ENCODE results near the gene ARHGEF37.
"Not testable (repeated sequence)": the region's sequence is repeated elsewhere in the genome, so short reads cannot be mapped to it uniquely, and the experiment has no call there.

Gene ARHGEF37

DNA sequence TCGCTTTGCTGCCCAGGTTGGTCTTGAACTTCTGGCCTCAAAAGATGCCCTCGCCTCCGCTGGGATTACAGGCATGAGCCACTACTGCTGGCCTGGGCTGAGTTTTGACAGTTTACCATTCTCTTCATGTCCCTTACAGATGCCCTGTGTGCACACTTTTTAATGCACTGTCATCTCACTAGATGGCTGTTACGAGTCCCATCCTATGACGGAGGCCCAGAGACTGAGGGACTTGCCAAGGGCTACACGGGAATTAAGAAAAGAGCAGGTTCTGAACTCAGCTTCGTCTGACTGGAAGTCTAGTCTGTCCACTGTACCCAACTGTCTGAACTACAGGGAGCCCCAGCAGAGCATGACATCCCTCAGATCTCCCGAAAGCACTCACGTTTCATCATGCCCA, 63.9 kb downstream of the ARHGEF37 start:
- no peak for DNase-seq (ENCODE audit: extremely low read depth in 1 of 2, low read depth in 1 of 2)

DNA sequence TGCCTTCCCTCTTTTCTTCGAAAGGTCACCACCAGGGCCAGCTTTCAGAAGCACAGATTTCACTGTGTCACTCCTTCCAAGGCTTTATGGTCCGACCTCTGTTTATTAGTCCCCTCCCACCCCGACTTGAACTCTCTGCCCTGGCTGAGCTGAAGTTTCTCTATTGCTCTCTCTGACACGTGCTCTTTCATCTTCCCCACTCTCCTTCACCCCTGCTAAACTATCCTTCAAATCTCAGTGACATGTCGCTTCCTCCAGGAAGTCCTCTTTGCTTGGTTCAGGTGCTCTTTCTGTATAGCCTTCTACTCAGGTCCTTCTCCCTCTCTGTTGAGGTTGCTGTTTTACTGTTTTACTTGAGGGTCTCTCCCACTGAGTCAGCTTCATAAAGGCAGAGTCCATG, 64.4 kb downstream of the ARHGEF37 start:
- no peak for DNase-seq (ENCODE audit: extremely low read depth in 1 of 2, low read depth in 1 of 2)

DNA sequence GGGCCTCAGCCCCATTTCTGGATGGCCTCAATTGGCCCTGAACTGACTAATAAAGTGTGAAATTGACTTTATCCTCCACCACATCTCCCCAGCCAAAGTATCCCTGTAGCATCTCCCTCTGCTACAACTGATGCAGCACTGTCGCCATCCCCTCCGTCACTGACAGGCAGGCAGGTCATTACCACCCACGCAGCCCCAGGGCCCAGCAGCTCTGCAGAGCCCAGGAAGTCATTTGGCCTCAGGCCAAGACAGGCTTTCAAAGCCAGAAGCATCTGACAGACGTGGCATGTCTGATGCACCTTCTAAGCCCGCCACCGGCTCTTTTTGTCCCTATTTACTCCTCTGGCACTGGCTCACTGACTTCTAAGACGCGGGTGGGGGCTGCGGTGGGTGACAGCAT, 65.3 kb downstream of the ARHGEF37 start:
- DNase-seq (ENCODE audit: extremely low read depth in 1 of 2, low read depth in 1 of 2) = peak in 1 of 2 donors; percentile 20

DNA sequence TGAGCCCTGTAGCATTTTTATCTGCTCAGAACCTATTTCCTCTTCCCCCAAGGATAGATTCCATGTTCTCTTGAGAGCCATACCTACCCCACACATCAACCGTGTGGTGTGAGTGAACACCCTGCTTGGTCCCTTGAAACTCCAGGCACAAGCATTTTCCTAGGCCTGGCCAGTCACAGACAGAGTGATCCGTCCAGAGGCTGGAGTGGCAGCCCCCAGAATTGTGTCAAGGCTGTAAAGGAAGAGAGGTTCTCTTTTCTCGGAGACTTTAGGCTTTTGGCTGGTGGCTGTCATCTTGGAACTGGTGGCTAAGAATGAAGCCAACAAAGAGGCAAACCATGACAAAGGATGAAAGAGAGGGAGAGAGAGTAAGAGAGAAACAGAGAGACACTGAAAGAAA, 66.0 kb downstream of the ARHGEF37 start:
- DNase-seq (ENCODE audit: extremely low read depth in 1 of 2, low read depth in 1 of 2) = no peak

DNA sequence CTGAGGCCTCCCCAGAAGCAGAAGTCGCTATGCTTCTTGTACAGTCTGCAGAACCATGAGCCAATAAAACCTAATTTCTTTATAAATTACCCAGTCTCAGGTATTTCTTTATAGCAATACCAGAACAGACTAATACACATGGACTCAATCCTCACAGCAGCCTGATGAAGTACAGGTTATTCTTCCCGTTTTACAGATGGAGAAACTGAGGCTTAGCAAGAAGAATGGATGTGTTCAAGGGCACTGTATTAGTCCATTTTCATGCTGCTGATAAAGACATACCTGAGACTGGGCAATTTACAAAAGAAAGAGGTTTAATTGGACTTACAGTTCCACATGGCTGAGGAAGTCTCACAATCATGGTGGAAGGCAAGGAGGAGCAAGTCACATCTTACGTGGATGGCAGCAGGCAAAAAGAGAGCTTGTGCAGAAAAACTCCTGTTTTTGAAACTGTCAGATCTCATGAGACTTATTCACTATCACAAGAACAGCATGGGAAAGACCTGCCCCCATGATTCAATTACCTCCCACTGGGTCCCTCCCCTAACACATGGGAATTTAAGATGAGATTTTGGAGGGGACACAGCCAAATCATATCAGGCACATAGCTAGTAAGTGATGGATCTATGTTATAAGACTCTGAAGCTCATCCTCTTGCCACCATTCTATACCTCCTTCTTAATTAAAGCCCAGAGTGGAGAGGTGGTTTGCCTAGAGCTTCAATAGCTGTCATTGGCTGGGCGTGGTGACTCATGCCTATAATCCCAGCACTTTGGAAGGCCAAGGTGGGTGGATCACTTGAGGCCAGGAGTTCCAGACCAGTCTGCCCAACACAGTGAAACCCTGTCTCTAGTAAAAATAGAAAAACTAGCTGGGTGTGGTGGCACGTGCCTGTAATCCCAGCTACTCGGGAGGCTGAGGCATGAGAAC, 67.4 kb downstream of the ARHGEF37 start:
- not testable (repeated sequence) for DNase-seq (ENCODE audit: extremely low read depth in 1 of 2, low read depth in 1 of 2)

DNA sequence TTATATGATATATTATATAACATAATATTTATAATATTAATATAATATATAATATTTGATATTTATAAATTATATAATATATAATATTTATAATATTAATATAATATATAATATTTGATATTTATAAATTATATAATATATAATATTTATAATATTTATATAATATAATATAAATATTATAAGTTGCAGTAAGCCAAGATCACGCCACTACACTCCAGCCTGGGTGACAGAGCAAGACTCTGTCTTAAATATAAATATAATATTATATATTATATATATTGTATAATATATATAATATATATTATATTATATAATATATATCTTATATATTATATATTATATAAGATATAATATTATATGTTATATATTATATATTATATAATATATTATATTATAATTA, 68.4 kb downstream of the ARHGEF37 start:
- not testable (repeated sequence) for DNase-seq (ENCODE audit: extremely low read depth in 1 of 2, low read depth in 1 of 2)

DNA sequence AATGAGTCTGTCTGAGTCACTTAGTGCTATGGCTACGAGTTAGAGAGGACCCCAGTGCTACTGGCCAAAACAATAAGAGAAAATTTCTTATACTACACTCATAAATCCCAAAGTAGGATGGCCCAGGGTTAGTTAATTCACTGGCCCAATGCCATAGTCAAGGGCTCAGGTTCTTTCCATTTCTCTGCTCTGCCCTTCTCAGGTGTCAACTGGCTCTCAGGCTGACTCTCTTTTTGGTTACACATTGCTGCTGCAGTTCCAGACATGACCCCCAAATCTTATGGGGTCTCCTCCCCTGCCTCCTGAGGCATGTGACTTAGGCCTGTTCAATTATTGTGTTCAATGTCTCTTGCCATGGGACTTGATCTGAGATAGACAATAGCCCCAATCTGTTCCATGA, 70.4 kb downstream of the ARHGEF37 start:
- no peak for DNase-seq (ENCODE audit: extremely low read depth in 1 of 2, low read depth in 1 of 2)

DNA sequence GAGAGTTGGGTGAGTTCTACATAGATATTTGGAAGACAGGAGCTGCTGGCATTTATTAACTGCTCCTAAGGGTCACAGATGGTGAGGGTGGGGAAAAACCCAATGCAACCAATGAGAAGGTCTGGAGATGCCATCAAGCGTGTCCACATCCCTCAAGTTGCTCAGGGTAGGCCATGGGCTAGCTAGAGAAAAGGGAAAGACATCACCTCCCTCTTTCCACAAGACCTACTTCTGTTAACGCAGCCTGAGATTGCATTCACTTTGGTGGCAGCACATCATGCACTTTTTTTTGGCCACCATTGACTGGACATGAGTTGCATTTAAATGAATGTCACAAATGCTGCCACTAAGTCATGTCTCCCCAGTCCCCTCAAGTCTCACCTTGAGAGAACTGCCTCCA, 71.4 kb downstream of the ARHGEF37 start:
- no peak for DNase-seq (ENCODE audit: extremely low read depth in 1 of 2, low read depth in 1 of 2)

DNA sequence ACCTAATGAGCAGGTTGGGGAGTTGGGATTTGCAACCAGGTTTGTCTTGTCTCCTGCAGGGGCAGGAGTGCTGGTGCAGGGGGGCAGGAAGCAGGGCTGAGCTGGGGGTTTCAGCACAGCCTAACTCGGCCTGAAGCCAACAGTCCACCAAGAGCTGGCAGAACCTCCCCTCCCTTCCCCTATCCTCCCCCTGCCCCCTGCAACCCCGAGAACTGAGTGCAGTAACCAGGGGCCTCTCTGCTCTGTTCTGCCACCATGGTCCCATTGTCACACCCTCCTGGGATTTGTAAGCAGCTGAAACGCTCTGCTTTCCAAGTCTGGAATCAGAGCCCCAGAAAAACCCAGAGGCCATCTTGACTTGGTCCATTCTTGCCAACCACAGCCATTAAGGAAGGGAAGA, 72.9 kb downstream of the ARHGEF37 start:
- DNase-seq (ENCODE audit: extremely low read depth in 1 of 2, low read depth in 1 of 2) = no peak

DNA sequence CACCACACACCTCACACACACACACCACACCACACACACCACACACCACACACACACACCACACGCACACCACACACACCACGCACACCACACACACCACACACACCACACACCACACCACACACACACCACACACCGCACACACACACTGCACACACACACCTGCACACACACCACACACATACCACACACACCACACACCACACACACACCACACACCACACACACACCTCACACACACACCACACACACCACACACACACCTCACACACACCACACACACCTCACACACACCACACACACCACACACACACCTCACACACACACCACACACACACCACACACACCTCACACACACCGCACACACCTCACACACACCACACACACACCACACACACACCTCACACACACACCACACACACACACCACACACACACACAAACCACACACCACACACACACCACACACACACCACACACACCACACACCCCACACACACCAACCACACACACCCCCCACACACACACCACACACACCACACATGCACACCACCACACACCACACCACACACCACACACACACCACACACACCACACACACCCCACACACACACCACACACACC, 73.7 kb downstream of the ARHGEF37 start:
- no peak for DNase-seq (ENCODE audit: extremely low read depth in 1 of 2, low read depth in 1 of 2)

DNA sequence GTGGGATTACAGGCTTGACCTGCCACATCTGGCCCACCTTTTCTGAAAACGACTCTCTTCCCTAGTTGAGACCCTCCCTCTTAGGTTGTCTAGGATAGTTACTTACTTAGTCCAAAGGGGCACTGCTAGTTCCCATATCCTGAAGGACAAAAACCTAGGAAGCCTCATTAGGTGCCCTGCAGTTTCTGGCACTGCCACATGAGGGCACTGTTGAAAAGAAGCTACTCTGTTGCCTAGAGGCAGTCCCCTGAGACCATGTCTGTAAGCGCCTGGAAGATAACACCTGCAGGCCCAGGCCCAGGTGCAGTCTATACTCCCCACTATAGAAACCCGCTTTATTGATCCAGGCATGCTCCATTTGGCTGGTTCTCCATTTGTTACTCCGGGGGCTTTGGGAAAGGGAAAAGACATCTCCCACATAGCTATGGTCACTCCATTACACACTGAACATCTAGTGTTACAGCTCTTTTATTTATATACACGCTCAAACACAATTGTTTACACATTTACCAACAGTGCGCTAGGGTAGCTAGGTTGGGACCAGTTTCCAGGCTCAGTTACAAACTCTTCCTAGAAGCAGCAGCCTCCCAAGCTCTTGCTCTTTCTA, 75.4 kb downstream of the ARHGEF37 start:
- no peak for DNase-seq (ENCODE audit: extremely low read depth in 1 of 2, low read depth in 1 of 2)

DNA sequence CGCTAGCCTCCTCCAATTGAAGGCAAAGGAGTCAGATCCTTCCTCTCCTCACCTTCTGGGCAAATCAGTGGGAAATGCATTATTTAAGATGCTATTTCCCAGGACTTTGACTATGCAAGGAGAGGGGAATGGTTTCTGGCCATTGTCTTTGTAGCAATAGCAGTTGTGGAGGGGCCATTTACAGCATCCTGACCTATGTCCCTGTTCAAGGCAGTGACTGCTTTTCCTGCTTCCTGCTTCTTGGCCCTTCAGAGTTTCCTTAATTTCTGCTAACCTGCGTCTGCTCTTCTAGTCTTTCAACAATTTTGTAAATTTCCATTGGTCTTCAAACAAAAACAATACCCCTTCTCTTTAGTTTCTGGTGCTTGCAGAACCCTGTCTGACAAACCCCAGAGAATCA, 76.0 kb downstream of the ARHGEF37 start:
- DNase-seq (ENCODE audit: extremely low read depth in 1 of 2, low read depth in 1 of 2) = no peak

DNA sequence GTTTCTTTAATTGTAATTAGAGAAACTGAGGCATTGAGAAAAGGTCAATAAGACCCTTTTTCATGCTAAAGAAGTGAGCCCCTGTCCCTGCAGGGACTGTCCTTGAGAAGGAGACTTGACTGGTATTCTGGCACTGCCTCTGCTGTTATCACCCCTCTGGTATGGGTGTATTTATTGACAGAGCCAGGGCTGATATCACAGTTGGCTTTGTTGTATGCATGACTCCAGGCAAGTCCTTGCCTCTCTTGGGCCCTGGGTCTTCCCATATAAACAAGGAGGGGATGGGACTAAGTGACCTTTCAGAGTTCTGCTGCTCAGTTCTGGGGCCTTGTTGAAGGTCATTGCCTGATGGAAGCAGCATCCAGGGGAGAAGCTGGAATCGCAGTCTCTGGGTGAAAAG, 77.0 kb downstream of the ARHGEF37 start:
- no peak for DNase-seq (ENCODE audit: extremely low read depth in 1 of 2, low read depth in 1 of 2)

DNA sequence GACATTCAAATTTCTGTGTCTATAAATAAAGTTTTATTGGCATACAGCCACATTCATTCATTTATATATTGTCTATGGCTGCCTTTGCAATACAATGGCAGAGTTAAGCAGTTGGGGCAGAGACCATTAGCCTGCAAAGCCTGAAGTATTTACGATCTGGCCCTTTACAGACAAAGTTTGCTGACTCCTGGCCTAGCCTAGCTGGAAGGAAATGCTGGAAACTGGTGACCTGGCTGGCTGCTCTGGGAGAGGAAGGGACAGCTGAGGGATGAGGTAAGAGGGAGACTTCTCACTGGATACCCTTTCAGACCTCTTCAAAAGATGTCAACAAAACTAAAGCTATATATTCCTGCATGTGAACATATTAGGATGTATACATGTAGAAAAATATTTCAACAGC, 82.8 kb downstream of the ARHGEF37 start:
- DNase-seq (ENCODE audit: extremely low read depth in 1 of 2, low read depth in 1 of 2) = no peak

DNA sequence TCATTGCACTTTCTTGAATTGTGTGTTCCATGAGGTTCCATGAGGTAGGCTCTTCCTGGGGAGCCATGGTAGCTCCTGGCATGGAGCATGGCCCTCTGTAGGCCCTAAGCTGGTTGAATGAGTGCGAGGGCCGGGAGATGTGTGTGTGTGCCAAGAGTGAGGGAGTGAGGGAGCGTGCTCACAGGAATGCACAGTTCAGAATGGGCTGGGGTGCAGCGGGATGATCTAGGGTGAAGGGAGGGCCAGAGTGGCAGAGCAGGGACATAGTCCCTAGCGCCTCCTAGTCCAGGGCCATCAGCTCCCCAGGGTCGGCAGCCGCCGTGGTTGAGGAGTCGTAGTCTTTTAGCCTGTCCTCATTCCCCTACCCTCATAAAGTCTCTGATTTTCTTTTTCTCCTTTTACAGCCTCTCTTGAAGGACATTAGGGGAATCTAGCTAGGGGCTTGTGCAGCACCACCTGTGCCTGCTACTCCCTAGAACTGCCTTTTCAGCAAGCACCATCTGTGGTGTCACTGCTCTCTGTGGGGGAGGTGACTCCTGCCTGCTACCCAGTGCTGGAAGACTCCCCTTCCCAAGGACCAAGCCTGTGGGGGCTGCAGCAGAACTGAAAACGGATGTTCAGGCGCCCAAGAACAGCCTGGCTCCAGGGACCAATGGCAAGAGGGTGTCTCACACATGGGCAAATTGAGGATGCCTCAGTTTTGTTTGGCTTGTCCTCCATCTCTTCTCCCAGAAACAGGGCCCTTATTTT, 83.5 kb downstream of the ARHGEF37 start:
- DNase-seq (ENCODE audit: extremely low read depth in 1 of 2, low read depth in 1 of 2) = no peak

DNA sequence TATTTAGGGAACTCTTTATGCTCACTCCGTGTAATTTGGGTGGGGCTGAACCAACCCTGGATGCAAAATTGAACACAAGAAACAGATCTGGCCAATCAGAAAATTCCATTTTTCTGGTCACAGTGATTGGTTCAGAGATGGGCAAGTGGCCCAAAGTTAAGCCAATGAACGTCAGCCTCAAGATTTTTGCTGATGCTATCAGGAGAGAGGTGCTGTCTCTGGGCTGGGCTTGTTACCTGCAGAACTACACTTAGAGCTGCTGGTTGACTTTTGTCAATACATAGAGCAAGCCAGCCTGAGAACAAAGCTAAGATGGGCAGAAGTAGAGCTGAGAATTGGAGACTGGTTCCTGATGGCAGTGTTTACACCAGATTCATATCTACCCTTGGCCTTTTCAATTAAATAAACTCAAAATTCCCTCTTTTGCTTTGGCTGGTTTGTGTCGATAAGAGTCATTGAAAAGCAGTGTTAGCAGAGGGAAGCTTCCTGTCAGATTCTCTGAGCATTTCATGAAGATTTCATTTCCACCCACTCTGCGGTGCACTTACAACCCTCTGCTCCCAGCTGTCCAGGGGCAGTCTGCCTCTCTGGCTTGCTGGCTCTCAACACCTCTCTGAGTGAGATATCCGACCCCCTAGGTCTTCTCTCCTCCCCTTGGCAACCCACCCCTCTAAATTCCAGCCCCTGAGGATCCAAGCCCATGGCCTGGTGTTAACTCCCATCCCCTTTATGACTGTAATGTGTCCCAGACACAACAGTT, 84.3 kb downstream of the ARHGEF37 start:
- DNase-seq (ENCODE audit: extremely low read depth in 1 of 2, low read depth in 1 of 2) = no peak

DNA sequence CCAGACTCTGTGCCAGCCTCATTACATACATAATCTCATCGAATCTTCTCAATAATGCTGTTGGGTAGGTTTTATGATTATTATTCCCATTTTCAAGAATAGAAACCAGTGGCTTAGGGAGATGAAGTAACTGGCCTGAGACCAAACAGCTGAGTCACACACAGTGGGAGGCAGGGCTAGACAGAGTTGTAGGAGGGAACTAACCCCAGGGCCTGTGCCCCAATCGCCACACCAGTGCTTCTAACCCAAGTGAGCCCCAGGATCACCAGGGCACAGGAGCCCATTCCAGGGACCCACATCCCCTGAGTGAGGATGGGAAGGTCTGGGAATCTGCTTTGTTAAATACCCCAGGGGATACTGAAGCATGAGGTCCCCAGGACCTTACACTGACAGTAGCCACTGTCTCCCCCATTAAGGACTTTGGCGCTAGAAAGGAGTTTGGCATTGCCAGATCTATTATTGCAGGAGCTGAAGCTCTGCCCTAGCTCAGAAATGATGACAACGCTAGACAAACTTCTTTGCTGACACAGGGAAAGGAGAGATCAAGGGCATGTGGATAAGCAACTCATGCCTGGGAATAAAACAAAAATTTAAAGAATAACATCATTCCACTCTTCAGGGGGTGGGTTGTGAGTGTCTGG, 85.0 kb downstream of the ARHGEF37 start:
- no peak for DNase-seq (ENCODE audit: extremely low read depth in 1 of 2, low read depth in 1 of 2)

DNA sequence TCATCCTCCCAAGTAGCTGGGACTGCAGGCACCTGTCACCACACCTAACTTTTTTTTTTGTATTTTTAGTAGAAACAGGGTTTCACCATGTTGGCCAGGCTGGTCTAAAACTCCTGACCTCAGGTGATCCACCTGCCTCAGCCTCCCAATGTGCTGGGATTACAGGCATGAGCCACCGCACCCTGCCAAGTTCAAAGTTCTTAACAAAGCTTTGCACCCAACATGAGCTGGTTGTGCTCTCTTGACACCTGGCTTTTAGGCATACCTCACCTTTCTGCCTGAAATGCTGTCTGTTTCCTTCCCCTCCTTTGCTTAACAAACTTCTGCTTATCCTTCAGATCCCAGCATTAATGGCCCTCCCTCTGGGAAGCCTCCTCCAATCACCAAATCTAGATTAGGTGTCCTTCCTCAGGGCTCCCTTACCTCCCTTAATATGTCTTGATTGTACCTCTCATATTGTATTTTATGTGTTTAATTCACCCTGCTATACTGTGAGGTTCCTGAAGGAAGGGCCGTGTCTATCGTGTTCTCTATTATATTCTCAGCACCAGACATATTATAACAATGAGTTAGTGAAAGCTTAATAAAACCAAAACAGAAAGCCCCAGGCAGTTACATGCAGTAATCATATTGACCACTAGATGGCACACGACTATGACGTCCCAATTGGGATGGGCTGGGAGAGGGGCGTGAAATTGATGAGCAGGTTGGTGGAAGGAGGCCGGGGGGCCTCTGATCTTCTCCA, 86.0 kb downstream of the ARHGEF37 start:
- no peak for DNase-seq (ENCODE audit: extremely low read depth in 1 of 2, low read depth in 1 of 2)

DNA sequence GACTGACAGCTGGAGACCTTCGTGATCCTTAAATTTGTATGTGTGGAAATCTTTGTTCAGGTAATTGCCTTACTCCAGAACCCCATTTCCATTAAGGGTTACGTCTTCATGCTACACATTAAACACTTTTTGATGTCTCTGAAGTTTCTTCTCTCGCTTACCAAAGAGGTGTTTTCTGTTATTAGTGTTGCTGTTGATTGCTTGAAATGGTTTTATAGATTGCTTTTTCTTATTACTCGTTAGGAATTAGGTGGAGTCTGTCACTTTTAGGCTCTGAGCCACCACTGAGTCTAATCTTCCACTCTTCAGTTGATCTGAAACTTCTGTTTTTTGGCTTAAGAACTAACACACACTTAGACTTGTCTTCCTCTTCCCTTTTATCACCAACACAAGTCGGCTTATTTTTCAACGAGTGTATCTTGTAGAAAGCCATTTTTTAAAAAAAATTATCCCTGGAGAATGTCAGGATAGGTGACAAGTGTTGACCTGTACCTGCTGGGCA, 86.6 kb downstream of the ARHGEF37 start:
- DNase-seq (ENCODE audit: extremely low read depth in 1 of 2, low read depth in 1 of 2) = no peak

All from stimulated activated CD8-positive, alpha-beta memory T cell treated with anti-CD3 and anti-CD28 coated beads, Interleukin-7, amount 100 ng/mL, for 48 hours (primary cell).